A549 treated with AZD9567 at 1 μM for 4 hours (cell line): ENCODE measurements around the gene NARF. TPM values are rescaled to one million over a fixed set of nuclear protein-coding genes. Genes with fewer than 3 reads are reported as not detected.

Experiments
- total RNA-seq: library from RNA; stranded (reverse); fragments of 200-300 nt; extraction: Qiagen RNA extraction; gene quantifications from 5 replicates; pipeline ENCODE4 v1.2.3, GENCODE V29; 2022; ENCODE audit not compliant: insufficient read depth

NARF gene
- total RNA-seq: 46.2 to 60.1 TPM (median 53.6 TPM) in 5 replicates

DNA sequence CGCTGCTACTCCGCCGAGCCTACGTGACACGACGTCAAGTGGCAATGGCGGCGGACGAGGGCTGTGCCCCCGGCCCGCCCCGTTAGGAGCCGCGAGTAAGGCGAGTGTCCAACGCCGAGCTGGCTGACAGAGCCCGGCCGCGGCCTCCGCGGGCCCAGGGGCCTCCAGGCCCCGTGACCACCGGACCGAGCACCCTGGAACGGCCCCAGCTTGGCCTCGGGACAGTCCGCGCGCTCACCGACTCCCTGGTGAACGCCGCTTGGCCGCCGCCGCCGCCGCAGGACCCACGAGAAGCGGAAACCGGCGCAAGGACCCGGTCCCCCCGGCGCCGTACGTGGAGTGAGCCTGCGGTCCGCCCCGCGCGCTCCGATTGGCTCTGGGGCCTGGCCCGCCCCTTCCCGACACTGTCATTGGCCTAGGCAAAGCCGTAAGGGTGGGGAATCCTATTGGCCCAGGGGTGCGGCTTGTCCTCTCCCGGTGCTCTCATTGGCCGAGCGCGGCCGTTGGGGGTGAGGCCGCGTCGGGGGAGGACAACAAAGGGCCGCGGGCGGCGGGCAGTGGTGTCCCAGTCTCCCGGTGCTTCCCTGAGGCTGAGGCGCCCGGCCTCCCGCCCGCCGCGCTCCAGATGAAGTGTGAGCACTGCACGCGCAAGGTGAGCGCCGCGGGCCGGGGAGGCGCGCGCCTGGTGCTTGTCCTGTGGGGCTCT lies at the start of gene NARF:
Gene NARF (plus strand): TSS at position 563 of the 706 bp plus-strand sequence. CDS start 63 bp downstream, at position 626.

DNA sequence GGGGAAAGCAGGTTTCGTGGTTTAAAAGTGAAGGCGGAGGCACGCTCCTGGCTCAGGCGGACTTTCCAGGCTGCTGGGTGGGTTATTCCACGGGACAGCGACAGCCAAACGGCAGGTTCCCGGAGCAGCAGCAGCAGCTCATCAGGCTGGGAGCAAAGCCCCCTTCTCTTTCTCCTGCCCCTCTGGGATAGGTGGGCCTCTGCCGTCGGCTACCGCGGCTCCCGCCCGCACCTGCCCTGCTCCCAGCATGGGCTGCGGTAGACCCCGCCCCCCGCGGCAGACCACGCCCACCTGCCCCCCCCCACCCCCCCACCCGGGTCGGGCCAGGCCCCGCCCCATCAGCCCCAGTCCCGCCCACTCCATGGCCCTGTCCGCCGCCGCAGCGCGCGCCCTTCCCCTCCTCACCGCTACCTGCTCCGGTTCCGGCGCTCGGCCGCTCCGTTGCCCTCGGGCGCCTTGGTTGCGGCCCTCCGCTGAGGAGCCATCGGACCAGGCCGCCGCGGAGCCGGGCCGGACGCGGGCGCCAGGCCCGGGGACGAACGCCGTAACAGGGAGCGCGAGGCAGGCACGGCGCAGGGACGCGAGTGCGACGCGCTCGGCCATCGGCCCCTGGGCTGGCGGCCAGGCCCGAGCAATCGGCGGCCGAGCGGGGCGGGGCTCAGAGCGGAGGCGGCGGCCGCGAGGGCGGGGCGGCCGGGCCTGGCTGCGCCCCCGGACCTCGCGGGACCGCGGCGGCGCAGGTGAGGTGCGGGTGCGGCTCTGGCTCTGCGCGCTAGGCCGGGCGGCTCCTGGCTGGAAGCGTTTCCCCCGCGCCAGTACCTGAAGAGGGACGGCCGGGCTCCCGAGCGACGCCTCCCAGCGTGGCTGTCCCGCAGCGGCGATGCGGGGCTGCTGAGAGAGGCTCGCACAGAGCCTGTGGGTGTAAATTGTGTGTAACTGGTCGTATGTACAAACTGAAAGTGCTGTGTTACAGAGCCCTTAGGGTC lies 40.2 kb upstream of the NARF start, which contains the start of the genes HEXD and OGFOD3:
Gene HEXD (plus strand): TSS at position 347 of the 986 bp plus-strand sequence. CDS start 1,453 bp downstream, outside the sequence.
Gene OGFOD3 (minus strand): TSS at position 586 of the 986 bp plus-strand sequence. CDS start 101 bp downstream, at position 485.

DNA sequence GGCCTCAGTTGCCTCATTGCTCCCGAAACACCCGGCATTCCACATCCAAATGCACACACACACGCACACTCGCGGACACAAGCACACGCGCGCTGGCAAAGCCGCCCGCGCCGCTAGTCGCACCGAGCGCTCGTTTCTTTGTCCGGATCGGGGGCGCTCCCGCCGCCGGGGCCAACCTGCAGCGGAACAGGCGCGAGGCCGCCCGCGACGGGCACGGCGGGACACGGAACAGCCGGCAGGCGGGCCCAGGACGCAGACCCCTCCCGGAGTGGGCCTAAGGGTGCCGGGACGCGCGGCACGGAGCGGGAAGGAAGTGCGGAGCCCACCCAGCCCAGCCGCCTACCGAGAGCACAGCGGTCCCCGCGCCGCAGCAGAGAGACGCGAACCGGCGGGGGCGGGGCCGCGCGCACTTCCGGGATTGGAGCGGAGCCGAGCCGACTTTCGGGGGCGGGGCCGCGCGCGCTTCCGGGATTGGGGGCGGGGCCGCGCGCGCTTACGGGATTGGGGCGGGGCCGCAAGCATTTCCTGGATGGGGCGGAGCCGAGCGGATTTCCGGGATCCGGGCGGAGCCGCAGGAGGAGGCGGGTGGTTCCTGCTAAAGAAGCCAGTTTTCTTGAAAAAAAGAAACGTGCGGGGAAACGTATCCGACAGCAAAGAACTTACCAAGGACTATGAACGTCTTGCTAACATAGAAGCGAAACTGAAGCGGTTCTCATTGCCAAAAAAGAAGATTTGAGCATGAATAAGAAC lies 8.0 kb upstream of the NARF start, which contains the start of gene CYBC1:
Gene CYBC1 (minus strand): TSS at position 396 of the 750 bp plus-strand sequence. CDS start 1,498 bp downstream, outside the sequence.

DNA sequence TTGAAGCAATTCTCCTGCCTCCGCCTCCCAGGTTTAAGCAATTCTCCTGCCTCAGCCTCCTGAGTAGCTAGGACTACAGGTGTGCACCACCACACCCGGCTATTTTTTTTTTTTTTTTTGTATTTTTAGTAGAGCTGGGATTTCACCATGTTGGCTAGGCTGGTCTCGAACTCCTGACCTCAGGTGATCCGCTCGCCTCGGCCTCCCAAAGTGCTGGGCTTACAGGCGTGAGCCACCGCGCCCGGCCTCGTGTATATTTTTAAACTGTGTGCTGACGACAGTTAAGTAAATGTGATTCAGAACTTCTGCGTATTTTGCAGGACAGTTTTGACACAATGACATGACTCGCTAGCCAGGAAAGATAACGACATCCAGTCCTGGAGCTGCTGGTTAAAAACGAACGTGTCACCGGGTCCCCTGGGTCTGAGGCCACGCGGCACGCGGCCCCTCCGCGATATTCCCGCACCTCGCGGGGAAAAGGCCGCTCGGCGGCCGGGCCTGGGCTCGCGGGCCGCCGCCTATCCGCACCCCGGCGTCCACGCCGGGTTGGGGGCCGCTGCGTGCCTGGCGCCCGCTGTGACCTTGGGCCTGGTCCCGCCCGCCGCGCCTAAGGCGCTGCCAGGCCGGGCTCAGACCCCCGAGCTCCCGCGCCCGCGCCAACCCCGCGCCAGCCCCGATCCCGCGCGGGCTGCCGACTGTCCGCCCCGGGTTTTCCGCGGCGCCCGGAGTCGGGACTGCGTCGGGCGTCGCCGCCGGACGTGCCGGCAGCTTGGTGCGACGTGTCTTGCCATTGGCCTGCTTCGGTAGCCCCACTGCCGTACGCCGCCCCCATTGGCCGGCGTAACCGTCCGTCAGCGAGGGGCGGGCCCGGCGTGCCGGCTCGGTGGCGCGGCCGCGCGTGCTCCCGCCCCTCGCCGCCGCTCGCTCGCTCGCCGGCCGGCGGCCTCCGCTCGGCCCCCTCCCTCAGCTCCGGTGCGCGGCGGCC lies 60.6 kb downstream of the NARF start, which contains the start of gene FOXK2:
Gene FOXK2 (plus strand): TSS at position 907 of the 985 bp plus-strand sequence. CDS start 157 bp downstream, outside the sequence.

Other genes with a start within 250 kb of the NARF start
- 8.8 to 30.2 TPM (median 26.3 TPM) in 5 replicates for gene CCDC57, start 245.9 kb upstream of the NARF start, total RNA-seq
- gene SLC16A3, start 229.7 kb upstream of the NARF start, total RNA-seq: 104 to 159 TPM (median 147 TPM) in 5 replicates
- 169 to 215 TPM (median 206 TPM) in 5 replicates for gene CSNK1D, start 185.0 kb upstream of the NARF start, total RNA-seq
- gene CD7, start 141.1 kb upstream of the NARF start, total RNA-seq: 0.12 to 2.2 TPM (median 0.16 TPM) in 3 of 5 replicates, not detected in the others
- gene SECTM1, start 125.0 kb upstream of the NARF start, total RNA-seq: 1.6 to 6.3 TPM (median 2.3 TPM) in 5 replicates
- 0.45 to 0.56 TPM (median 0.49 TPM) in 4 of 5 replicates, not detected in the other for gene TEX19, start 99.5 kb upstream of the NARF start, total RNA-seq
- 0.06 TPM in 1 of 5 replicates, not detected in the others for gene UTS2R, start 87.0 kb upstream of the NARF start, total RNA-seq
- 16.0 to 19.8 TPM (median 17.8 TPM) in 5 replicates for gene HEXD, start 40.4 kb upstream of the NARF start, total RNA-seq
- gene OGFOD3, start 40.2 kb upstream of the NARF start, total RNA-seq: 22.5 to 31.7 TPM (median 25.0 TPM) in 5 replicates
- 55.8 to 63.4 TPM (median 61.0 TPM) in 5 replicates for gene CYBC1, start 8.0 kb upstream of the NARF start, total RNA-seq
- 48.6 to 60.7 TPM (median 56.4 TPM) in 5 replicates for gene FOXK2, start 61.0 kb downstream of the NARF start, total RNA-seq
- gene WDR45B, start 189.7 kb downstream of the NARF start, total RNA-seq: 84.8 to 99.2 TPM (median 94.5 TPM) in 5 replicates
- gene RAB40B, start 240.0 kb downstream of the NARF start, total RNA-seq: 16.9 to 23.0 TPM (median 20.1 TPM) in 5 replicates